ENCODE results near the gene EVI5. TPM values are rescaled to one million over a fixed set of nuclear protein-coding genes. Genes with fewer than 3 reads are reported as not detected.

Gene EVI5
- total RNA-seq, 1 experiment from 2014 or later = 38.2 TPM

- ChIA-PET CTCF (interaction anchor here (1.2 to 1.4 kb wide), 2 partner anchors 69 to 508 kb away, joined by 3 to 21 read pairs; no protein-coding TSS in a partner anchor), POLR2A (ENCODE audit: unreplicated experiment) (no interaction called here)
- Histone ChIP-seq H3K79me2 (ENCODE audit: low read length) (no peaks in the 10 kb centered on the region), H3K27me3 (ENCODE audit: low read length) (no peaks in the 10 kb centered on the region), H2AFZ (ENCODE audit: low read length) (no peak overlapping the region), H3K36me3 (ENCODE audit: low read depth, low read length) (no peaks in the 10 kb centered on the region), H3K4me3 (ENCODE audit: low read length) (no peak overlapping the region), H4K20me1 (ENCODE audit: low read length) (no peaks in the 10 kb centered on the region), H3K4me1 (ENCODE audit: insufficient read depth, low read length) (peaks cover 18% of the 10 kb centered on the region), H3K4me2 (ENCODE audit: low read length) (no peak overlapping the region), H3K9me2 (replicated peaks; ENCODE audit: low read length) (no peaks in the 10 kb centered on the region), H3F3A (ENCODE audit: low read length, unreplicated experiment) (no peaks in the 10 kb centered on the region), H3K9me3 (ENCODE audit: low read length) (no peaks in the 10 kb centered on the region), H3K27ac (ENCODE audit: low read length) (no peak overlapping the region), H3K9ac (ENCODE audit: low read length) (no peak overlapping the region)
- DNase-seq = peak; percentile 59
- ATAC-seq = no peak
- TF ChIP-seq CTCF (conservative IDR thresholded peaks at IDR 0.05; ENCODE audit: low read depth, low read length) = peak; percentile 75
- TF ChIP-seq EZH2 (IDR thresholded peaks at IDR 0.05; ENCODE audit: low read length, unreplicated experiment) = no peak
- intact Hi-C loops (cut with micrococcal nuclease) = loop anchor here (1.0 kb wide), 1 partner anchor 69 kb away; no protein-coding TSS in a partner anchor
- BruUV-seq (replicated peaks) = no TSS peak
Measured at GRCh38 chr1:92817986-92818764, 33.3 kb upstream of the EVI5 start.

- H2AFZ ChIP-seq (ENCODE audit: low read length) = no peak overlapping the region
- no peaks in the 10 kb centered on the region for H3K9me3 ChIP-seq (ENCODE audit: low read length)
- H3F3A ChIP-seq (ENCODE audit: low read length, unreplicated experiment) = no peaks in the 10 kb centered on the region
- no peaks in the 10 kb centered on the region for H3K79me2 ChIP-seq (ENCODE audit: low read length)
- no peaks in the 10 kb centered on the region for H3K36me3 ChIP-seq (ENCODE audit: low read depth, low read length)
- ChIA-PET CTCF (interaction anchor here (1.0 kb wide), 1 partner anchor 68 kb away, joined by 3 read pairs; no protein-coding TSS in a partner anchor), POLR2A (ENCODE audit: unreplicated experiment) (no interaction called here)
- no peaks in the 10 kb centered on the region for H3K27me3 ChIP-seq (ENCODE audit: low read length)
- TF ChIP-seq EZH2 (IDR thresholded peaks at IDR 0.05; ENCODE audit: low read length, unreplicated experiment) = no peak
- no peak for TF ChIP-seq CTCF (conservative IDR thresholded peaks at IDR 0.05; ENCODE audit: low read depth, low read length)
- no peak for TF ChIP-seq EZH2phosphoT487 (IDR thresholded peaks at IDR 0.05; ENCODE audit: borderline replicate concordance, low read length)
- H3K4me1 ChIP-seq (ENCODE audit: insufficient read depth, low read length) = peaks cover 18% of the 10 kb centered on the region
- intact Hi-C loops (cut with micrococcal nuclease) = no loop called here
- H3K9ac ChIP-seq (ENCODE audit: low read length) = no peak overlapping the region
- no peaks in the 10 kb centered on the region for H4K20me1 ChIP-seq (ENCODE audit: low read length)
- no peak overlapping the region for H3K4me3 ChIP-seq (ENCODE audit: low read length)
- no TSS peak for BruUV-seq (replicated peaks)
- peak; percentile 67 for DNase-seq
- no peaks in the 10 kb centered on the region for H3K9me2 ChIP-seq (replicated peaks; ENCODE audit: low read length)
- H3K27ac ChIP-seq (ENCODE audit: low read length) = 0 out of 2 replicates have a peak overlapping the region, but pooled peaks have one; percentile 8
- ATAC-seq = peak; percentile 56
- peak overlapping the region; percentile 46 for H3K4me2 ChIP-seq (ENCODE audit: low read length)
Measured at GRCh38 chr1:92817137-92817697, 32.3 kb upstream of the EVI5 start.

GRCh38 chr1:92816732-92817131, 31.8 kb upstream of the EVI5 start:
- Histone ChIP-seq H3K27me3 (ENCODE audit: low read length) (no peaks in the 10 kb centered on the region), H3K27ac (ENCODE audit: low read length) (0 out of 2 replicates have a peak overlapping the region, but pooled peaks have one; percentile 8)

More at GRCh38 chr1:92816732-92817131, 31.8 kb upstream of the EVI5 start:
- no peaks in the 10 kb centered on the region for H3K9me3 ChIP-seq (ENCODE audit: low read length)
- POLR2A ChIA-PET (ENCODE audit: unreplicated experiment) = no interaction called here
- no peaks in the 10 kb centered on the region for H4K20me1 ChIP-seq (ENCODE audit: low read length)
- no peaks in the 10 kb centered on the region for H3K9me2 ChIP-seq (replicated peaks; ENCODE audit: low read length)
- peaks cover 18% of the 10 kb centered on the region for H3K4me1 ChIP-seq (ENCODE audit: insufficient read depth, low read length)
- no TSS peak for BruUV-seq (replicated peaks)
- no peak overlapping the region for H2AFZ ChIP-seq (ENCODE audit: low read length)
- no peak overlapping the region for H3K9ac ChIP-seq (ENCODE audit: low read length)
- peak overlapping the region; percentile 46; the same call in 1 of the 2 replicates for H3K4me2 ChIP-seq (ENCODE audit: low read length)
- CTCF ChIA-PET = interaction anchor here (1.0 kb wide), 1 partner anchor 67 kb away, joined by 3 read pairs; no protein-coding TSS in a partner anchor
- ATAC-seq (no peak), DNase-seq (no peak)
- H3K4me3 ChIP-seq (ENCODE audit: low read length) = no peak overlapping the region
- no peaks in the 10 kb centered on the region for H3K79me2 ChIP-seq (ENCODE audit: low read length)
- intact Hi-C loops (cut with micrococcal nuclease) = no loop called here
- no peak for TF ChIP-seq EZH2 (IDR thresholded peaks at IDR 0.05; ENCODE audit: low read length, unreplicated experiment)
- no peak for TF ChIP-seq CTCF (conservative IDR thresholded peaks at IDR 0.05; ENCODE audit: low read depth, low read length)
- TF ChIP-seq EZH2phosphoT487 (IDR thresholded peaks at IDR 0.05; ENCODE audit: borderline replicate concordance, low read length) = no peak
- H3K36me3 ChIP-seq (ENCODE audit: low read depth, low read length) = no peaks in the 10 kb centered on the region
- H3F3A ChIP-seq (ENCODE audit: low read length, unreplicated experiment) = no peaks in the 10 kb centered on the region

All from PC-3 (cell line).